GM19395 (cell line): ENCODE measurements around the gene PRDM2.

Experiments used
- ATAC-seq: cut with Tn5 transposase; IDR thresholded peaks from one replicate; pipeline ENCODE4 v1.9.1; 2021; ENCODE audit warnings: mild to moderate bottlenecking, moderate library complexity; ENCODE audit not compliant: unreplicated experiment

PRDM2 gene

DNA sequence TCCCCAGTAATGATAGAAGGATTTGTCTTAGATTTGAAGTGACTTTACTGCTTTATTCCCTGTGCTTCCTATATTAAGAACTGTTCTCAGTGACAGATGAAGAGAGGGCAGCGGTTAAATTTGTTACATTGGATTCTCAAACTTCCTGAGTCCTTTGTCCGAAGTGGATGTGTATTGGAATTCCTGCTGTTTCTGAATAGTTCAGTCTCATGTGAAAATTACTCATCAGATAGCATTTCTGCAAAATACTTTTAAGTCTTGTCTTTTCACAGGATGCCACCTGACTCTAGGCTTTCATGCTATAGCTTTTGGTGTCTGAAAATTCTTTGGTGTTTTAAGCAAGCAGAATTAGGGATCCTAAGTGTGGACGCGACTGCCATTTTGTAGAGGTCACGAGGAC lies 83.6 kb downstream of the PRDM2 start:
- ATAC-seq = no peak

- ATAC-seq = no peak
Measured at GRCh38 chr1:13784971-13785370, 85.0 kb downstream of the PRDM2 start.

DNA sequence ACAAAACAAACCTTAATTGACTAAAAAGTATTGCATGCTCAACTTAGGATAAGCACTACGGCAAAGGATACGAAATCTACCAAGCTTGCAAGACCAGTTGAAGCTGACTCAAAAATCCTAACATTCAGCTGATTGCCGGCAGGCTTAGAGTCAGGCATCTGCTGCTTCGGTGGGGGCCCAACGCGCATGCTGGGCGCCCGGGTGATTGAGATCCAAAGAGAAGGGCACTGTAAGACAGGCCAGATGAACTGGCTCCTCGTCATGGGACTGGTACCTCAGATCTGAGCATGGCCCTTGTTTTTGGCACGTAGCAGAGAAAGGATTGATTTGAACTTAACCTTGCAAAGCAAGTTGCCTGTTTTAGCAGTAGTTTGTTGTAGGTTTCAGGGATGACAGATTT lies 86.6 kb downstream of the PRDM2 start:
- no peak for ATAC-seq

DNA sequence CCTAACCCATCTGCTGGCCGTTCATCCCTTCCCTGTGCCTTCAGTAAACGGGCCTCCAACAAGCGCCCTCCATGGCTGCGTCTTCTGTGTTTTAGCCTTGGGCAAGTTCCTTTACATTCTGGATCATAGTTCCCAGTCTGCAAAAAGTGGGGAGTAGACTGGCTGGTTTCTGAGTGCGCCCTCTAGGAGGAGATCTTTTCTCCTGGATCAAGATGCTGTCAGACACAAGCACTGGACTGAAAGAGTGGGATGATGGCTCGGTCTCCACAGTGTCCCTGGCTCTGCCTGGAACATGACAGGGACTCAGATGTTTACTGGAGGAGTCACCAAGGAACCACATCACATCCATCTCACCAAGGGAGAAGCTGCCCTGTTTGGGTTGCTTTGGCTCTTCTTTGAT lies 88.8 kb downstream of the PRDM2 start:
- ATAC-seq = no peak

DNA sequence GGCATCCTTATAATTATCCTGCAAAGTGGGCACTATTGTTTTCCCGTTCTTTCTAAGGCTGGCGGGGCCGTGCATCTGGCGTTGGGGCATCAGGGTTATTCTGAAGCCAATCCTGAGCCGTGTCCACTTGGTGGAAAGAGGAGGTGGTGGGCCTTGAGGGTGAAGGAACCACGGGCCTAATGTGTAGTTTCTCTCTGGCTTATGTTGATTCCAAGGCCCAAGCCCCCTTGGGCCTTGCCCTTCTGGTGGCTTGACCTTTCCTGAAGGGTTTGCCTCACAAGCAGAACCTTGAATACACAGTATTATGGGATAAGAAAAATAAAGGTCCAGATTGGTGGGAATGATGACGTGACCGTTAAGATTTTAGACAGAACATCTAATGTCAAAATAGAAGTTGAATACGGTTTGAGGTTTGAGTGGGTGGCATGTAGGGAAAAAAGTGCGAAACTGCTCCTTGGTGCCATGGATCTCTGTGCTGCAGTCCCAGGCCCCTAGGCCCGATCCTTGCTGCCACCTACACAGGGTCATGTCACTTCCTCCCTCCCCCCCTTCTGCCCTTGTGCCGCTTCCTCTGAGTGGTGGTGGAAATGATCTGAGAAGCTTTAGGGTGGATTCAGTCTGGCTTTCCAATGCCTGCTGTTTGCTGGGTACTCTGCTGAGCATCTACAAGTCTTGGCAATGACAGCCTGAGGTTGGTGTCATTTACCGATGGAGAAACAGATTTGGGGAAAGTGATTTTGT lies 90.5 kb downstream of the PRDM2 start:
- no peak for ATAC-seq

DNA sequence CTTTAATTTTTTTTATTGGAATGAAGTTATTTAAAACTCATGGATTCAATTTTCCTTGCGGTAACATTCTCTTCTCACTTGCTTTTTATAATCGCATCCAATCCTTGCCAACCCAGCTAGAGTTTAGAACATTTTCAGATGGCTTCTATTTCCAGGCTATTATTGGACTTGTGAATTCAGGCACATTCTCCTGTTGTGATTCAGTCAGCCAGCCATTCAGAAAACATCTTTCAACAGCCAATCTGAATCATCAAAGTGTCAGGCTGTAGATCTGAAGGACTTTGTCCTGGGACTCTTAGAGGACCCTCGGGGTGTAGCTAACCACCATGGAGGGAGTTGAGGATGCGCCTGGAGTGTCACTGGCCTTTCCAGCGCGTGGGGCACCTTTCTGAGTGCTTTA lies 92.4 kb downstream of the PRDM2 start:
- no peak for ATAC-seq

DNA sequence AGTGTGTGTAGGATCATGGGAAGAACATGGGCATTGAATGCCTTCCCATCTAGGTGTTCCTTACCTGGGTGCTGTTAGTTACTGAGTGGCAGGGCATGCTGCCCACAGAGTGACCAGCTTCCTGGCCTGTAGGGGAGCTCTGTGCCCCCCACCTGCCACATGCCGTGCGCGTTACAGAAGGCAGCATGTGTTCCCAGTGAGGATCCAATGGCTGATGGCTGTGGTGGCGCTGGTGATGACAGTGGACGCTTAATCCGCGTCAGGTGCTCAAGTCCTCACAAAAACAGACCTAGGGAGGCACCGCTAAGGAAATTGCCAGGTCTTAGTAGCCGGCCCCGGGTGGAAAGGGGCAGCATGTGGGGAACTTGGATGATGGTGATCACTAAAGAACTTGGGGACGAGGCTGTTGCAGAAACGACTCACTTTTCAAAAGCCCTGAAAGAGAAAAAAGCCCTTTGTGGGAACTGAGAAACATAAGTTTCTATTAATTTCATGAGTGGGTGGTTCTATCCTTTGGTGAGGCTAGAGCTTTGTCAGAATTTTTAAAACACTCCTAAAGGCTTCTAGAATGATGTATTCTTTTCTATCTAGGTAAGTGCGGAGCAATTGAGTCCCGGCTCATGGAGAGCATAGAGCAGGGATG lies 93.2 kb downstream of the PRDM2 start:
- ATAC-seq = no peak

GRCh38 chr1:13794231-13795187 lies 94.5 kb downstream of the PRDM2 start:
- no peak for ATAC-seq

DNA sequence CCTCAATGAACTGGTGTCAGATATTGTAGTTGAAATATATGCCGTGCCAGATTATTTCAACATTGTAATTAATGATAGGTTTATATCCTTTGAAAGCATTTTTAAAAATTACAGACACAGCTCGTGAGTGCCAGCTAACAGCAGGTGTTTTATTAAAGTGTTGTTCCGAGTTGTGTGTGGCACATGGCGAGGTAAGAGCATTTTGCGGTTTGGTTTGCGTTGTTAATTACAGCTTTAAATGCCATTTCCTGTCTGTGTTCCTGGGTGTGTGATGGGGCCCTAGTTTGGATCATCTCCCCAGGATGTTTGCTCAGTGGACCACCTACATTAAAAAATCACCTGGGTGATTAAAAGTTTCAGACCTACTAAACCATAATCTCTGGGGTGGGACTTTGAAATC lies 97.4 kb downstream of the PRDM2 start:
- ATAC-seq = no peak

DNA sequence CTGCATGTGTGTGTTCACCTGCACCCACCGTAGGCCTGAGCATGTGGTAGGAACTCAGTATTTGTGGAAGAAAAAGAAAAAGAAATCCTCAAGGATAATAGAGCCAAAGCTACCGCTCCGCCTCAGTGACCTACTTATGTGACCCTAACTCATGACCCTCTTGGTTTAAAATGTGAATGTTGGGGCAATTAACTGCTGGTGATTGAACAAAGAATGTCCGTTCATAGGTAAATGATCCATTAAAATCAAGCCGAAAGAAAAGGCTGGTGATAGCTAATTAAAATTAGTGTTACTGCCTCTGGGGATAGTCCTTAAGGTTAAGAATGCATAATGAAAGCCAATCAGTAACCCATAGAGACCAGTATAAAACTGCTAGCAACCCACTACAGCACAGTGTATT lies 98.1 kb downstream of the PRDM2 start:
- no peak for ATAC-seq

DNA sequence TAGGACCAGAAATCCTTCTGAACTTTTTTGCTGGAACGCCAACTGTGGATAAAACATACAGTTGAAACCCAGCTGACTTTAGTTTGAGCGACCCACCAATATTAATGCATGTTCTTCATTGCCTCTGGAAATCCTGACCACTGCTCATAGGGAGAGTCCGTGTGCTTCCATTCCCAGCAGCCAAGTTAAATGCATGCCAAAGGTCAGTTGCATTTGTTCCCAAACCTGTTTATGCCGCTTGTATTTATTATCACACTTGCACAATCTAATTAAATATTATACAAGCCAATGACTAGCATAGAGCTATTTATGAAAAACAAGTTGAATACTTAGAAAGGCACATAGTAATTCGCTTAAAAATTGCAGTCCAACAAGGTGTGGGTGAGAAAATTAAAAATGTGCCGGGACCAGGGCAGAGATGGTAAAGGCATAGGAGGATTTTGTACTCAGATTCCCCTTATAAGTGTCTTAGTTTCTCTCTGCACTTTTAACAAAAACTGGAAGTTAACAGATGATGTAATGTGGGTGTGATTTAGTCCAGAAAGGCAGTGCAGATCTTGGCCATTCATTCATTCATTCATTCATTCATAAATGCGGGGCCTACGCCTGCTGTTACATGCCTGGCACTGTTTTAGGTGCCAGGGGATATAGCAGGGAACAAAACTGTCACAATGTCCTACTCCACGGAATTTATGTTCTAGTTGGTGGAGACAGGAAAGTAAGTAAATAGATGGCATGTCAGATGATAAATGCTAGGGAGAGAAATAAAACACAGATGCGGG lies 99.7 kb downstream of the PRDM2 start:
- ATAC-seq = no peak

GRCh38 chr1:13801232-13801631 lies 101.2 kb downstream of the PRDM2 start:
- no peak for ATAC-seq

DNA sequence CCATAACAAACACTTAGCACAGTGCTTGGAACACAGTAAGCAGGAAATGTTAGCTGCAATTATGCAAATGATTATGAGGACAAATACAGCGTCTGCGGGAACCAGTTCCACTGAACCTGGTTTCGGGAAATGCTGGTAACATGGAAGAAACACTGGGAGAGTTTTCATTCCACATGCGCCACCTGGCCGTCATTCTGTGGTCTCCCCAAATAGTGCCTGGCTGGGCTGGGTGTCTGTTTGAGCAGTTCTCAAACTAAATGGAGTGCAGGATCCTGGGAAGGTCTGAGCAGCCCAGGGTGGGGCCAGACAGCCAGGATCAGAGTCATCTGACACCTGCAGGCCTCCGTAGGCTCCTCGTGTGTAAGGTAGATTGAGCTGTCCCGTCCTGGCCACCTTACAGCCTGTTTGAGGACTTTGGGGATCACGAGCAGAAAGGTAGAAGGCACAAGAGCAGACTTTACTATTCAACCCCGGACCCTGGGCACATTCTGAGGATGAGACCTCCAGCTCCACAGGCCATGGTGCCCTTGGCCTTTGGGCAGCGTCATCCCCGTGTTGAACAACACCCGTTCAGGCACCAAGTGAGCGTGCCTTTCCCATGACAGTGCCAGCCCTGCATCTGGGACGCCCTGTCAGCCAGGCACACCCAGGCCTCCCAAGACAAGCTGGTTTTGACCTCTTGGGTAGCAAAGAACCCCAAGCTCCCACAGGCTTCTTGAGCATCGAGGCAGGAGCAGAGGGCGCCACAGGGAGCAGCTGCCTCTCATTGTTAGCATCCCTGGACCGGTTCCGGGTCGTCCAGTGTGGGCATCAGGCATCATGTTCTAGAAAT lies 101.9 kb downstream of the PRDM2 start:
- no peak for ATAC-seq

DNA sequence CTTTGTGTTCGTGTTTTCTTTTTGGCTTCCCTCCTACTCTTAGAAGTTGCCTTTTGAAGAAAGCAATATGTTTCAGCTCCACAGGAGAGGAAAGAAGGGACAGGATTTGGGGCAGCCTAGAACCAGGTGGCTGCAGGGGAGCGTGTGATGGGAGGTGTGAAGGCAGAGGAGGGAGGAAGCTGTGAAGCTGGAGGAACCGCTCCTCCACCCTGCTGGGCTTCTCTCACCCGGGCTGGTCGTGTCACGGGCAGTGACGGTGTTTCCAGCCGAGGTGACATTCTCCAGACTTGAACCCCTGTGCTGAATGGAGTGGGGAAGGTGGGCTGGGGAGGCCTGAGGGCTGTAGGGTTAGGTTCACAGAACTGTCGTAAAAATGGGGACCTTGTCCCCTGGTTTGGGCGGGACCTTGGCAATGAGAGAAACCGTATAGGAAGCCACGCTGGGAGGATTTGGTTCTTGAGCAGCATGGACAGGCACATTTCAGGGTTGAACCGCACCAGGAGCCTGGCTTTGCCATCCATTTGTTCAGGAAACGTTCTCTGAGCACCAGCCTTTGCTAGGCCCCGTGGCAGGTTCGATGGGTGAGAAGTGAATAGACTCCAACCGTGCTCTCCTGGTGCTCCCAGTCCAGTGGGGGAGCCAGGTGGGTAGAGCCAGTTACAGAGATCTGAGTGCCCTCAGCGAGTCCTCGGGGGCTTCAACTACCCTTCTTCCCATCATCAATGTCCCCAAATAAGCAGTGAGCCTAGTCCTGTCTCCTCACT lies 103.0 kb downstream of the PRDM2 start:
- ATAC-seq = no peak

GRCh38 chr1:13803546-13804239 lies 103.7 kb downstream of the PRDM2 start:
- ATAC-seq = no peak

DNA sequence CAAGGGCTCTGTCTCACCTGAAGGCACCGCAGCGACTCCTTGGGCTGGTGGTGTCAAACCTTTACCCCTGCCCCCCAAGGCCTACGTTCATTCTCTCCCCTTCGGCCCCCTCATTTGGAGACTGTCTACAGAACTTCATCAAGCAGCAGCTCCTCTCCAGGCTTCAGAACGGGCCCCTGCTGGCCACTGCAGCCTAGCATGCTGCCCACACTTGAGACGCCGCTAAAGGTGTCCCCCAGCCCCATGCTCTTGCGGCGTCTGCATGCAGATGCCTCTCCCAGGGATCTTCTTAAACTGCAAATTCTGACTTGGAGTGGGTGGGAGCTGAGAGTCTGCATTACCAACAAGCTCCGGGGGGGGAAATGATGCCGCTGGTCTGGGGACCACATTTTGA lies 104.2 kb downstream of the PRDM2 start:
- ATAC-seq = no peak

DNA sequence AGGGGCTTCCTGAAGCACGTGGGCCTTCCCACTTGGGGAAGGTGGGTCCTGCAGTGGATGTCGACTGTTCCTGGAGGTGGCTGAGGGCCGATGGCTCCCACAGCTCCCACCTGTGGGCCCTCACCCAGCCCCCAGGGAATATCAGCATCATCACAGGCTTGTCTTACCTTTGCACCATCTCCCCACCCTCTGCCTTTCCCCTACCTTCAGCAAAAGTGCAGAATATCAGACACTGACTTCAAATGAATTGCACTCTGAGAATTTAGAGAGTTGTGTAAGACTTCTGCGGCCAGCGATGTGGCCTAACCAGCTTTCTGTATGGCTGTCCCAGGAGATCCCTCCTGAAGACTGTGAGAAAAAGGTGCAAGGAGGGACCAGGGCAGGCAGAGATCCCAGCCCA lies 105.4 kb downstream of the PRDM2 start:
- no peak for ATAC-seq

- no peak for ATAC-seq
Measured at GRCh38 chr1:13806108-13806507, 106.1 kb downstream of the PRDM2 start.

DNA sequence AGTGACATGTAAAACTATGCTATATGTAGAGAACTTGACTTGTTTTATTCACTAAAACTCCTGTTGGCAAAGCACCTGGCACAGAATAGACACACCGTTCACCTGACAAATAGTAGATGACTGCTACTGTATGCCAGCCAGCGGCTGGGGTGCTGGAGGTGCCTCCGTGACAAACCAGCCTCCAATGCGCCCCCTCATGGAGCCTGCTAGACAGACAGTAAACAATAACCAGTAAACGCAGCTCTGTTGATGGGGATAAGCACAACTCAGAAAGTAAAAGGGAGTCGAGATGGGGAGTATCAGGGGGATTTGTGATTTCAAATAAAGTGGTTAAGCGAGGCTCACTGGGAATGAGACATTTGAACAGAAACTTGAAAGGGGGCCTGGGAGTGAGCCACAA lies 107.2 kb downstream of the PRDM2 start:
- ATAC-seq = no peak
